Liver (tissue), 9 donors: ENCODE measurements around the gene TPSB2. TPM values are rescaled to one million over a fixed set of nuclear protein-coding genes. Genes with fewer than 3 reads are reported as not detected.

Experiments
- DNase-seq: peaks from one replicate; pipeline ENCODE4 v3.0.0-alpha.2; 2017; ENCODE audit warnings: low spot score
- H3K27ac ChIP-seq, 2 donors: one replicate each; pipeline ENCODE4 v1.7.0; 2013; ENCODE audit warnings: inconsistent platforms in 2 of 2, low read length in 2 of 2, control low read depth in 1 of 2, low read depth in 1 of 2, mild to moderate bottlenecking in 1 of 2
- H3K27me3 ChIP-seq, 4 donors: one replicate each; pipeline versions ENCODE4 v1.6.1 to v1.7.0; 2013; ENCODE audit warnings: low read length in 3 of 4, inconsistent platforms in 1 of 4, mild to moderate bottlenecking in 1 of 4, moderate library complexity in 1 of 4; ENCODE audit not compliant: control insufficient read depth in 4 of 4, insufficient read depth in 4 of 4
- H3K36me3 ChIP-seq, 4 donors: one replicate each; pipeline versions ENCODE4 v1.6.1 to v1.7.0; 2013; ENCODE audit warnings: low read length in 3 of 4, mild to moderate bottlenecking in 3 of 4, low read depth in 1 of 4, moderate library complexity in 1 of 4; ENCODE audit not compliant: control insufficient read depth in 4 of 4, insufficient read depth in 3 of 4
- H3K4me1 ChIP-seq, 4 donors: one replicate each; pipeline versions ENCODE4 v1.6.1 to v1.7.0; 2013; ENCODE audit warnings: low read length in 3 of 4, mild to moderate bottlenecking in 3 of 4, moderate library complexity in 1 of 4; ENCODE audit not compliant: control insufficient read depth in 4 of 4, insufficient read depth in 4 of 4
- H3K4me3 ChIP-seq, 3 donors: one replicate each; pipeline versions ENCODE4 v1.6.1 to v1.7.0; 2013; ENCODE audit warnings: low read length in 3 of 3, control low read depth in 1 of 3, low read depth in 1 of 3, mild to moderate bottlenecking in 1 of 3
- H3K9ac ChIP-seq, 2 donors: one replicate each; pipeline ENCODE4 v1.7.0; 2013; ENCODE audit warnings: low read length in 2 of 2, mild to moderate bottlenecking in 2 of 2, moderate library complexity in 2 of 2, control low read depth in 1 of 2, low read depth in 1 of 2
- H3K9me3 ChIP-seq, 4 donors: one replicate each; pipeline versions ENCODE4 v1.6.1 to v1.7.0; 2013; ENCODE audit warnings: low read length in 3 of 4; ENCODE audit not compliant: control insufficient read depth in 4 of 4
- FOXA2 ChIP-seq: IDR thresholded peaks from 2 replicates; pipeline ENCODE4 v1.6.1; 2016; ENCODE audit warnings: antibody characterized with exemption
- GABPA ChIP-seq, 2 donors: IDR thresholded peaks in 1 of 2; conservative IDR thresholded peaks in 1 of 2; 2 replicates each; pipeline ENCODE4 v1.6.1; 2016; ENCODE audit warnings: antibody characterized with exemption in 2 of 2, mild to moderate bottlenecking in 1 of 2, moderate library complexity in 1 of 2
- HNF4A ChIP-seq, 2 donors: conservative IDR thresholded peaks; 2 replicates each; pipeline ENCODE4 v1.6.1; 2016; ENCODE audit warnings: antibody characterized with exemption in 2 of 2, mild to moderate bottlenecking in 2 of 2
- HNF4G ChIP-seq: IDR thresholded peaks from 2 replicates; pipeline ENCODE4 v1.6.1; 2016; ENCODE audit warnings: antibody characterized with exemption
- JUND ChIP-seq, 2 donors: IDR thresholded peaks; 2 replicates each; pipeline ENCODE4 v1.6.1; 2016; ENCODE audit warnings: antibody characterized with exemption in 2 of 2
- NR2F2 ChIP-seq: IDR thresholded peaks from 2 replicates; pipeline ENCODE4 v1.6.1; 2016; ENCODE audit warnings: antibody characterized with exemption
- RAD21 ChIP-seq, 2 donors: IDR thresholded peaks; 2 replicates each; pipeline ENCODE4 v1.6.1; 2016; ENCODE audit warnings: antibody characterized with exemption in 2 of 2, mild to moderate bottlenecking in 2 of 2
- SP1 ChIP-seq: IDR thresholded peaks from 2 replicates; pipeline ENCODE4 v1.6.1; 2018; ENCODE audit warnings: antibody characterized with exemption, mild to moderate bottlenecking
- TAF1 ChIP-seq: conservative IDR thresholded peaks from 2 replicates; pipeline ENCODE4 v1.6.1; 2016; ENCODE audit warnings: antibody characterized with exemption, mild to moderate bottlenecking
- WGBS: extraction: QIAGEN DNeasy Blood & Tissue Kit; methylation state at CpG from one replicate; pipeline ENCODE4 v1.1.7; 2013; 5-methylcytosine and 5-hydroxymethylcytosine counted together
- polyA plus RNA-seq, 2 donors: library from polyadenylated mRNA; stranded (reverse) in 1 of 2; unstranded in 1 of 2; fragments of 200-250 nt in 1 of 2; fragments of >200 nt in 1 of 2; fragmentation: Nextera tagmentation in 1 of 2; extraction: Ambion mirVana in 1 of 2; gene quantifications; one replicate each; pipeline versions ENCODE4 v1.2.1 to v1.2.3, GENCODE V29; 2013 to 2015
- total RNA-seq, 2 donors: library from RNA; depleted of rRNA; stranded (reverse); fragments of >200 nt; gene quantifications; one replicate each; pipeline ENCODE4 v1.2.3, GENCODE V29; 2014
- TF ChIP-seq, protein P1 (sequence below): fragments of 150-350 bp; IDR thresholded peaks from 2 replicates; pipeline ENCODE4 v1.5.1; 2017; ENCODE audit warnings: improper control_type of control experiment, low read depth, low read length; ENCODE audit not compliant: missing input control
- TF ChIP-seq, protein P2 (sequence below): IDR thresholded peaks from 2 replicates; pipeline ENCODE4 v1.6.1; 2016; ENCODE audit warnings: antibody characterized with exemption
- TF ChIP-seq, protein P3 (sequence below): IDR thresholded peaks from 2 replicates; pipeline ENCODE4 v1.6.1; 2016; ENCODE audit warnings: antibody characterized with exemption
- TF ChIP-seq, protein P4 (sequence below): IDR thresholded peaks from 2 replicates; pipeline ENCODE4 v1.6.1; 2016; ENCODE audit warnings: antibody characterized with exemption, mild to moderate bottlenecking
- donor health status: healthy.
- donor health status: healthy.
- donor health status: healthy.
- donor health status: healthy.
- donor health status: healthy.

TPSB2 gene
- total and polyA plus RNA-seq, 4 donors = 0.09 to 12.7 (median 0.45) TPM

DNA sequence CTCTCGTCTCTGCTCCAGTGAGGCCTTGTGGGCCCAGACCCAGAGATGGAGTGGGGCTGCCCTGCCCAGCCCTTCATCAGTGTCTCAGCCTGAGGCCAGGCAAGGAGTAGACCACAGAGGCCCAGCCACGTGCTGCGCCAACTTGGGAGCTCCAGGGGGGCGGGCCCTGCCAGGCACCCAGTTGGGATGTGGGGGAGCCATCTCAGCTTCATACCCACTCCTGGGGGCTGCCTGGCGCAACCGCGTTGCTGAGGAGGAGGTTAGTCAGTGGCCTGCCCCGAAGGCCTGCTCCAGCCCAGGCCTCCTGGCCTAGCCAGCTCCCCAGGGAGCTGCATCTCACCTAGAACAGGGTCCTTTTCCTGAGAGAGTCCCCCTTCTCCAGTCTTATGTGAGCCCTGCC is 16.8 kb downstream of the TPSB2 start (continued):
- TF ChIP-seq, protein P1, sequence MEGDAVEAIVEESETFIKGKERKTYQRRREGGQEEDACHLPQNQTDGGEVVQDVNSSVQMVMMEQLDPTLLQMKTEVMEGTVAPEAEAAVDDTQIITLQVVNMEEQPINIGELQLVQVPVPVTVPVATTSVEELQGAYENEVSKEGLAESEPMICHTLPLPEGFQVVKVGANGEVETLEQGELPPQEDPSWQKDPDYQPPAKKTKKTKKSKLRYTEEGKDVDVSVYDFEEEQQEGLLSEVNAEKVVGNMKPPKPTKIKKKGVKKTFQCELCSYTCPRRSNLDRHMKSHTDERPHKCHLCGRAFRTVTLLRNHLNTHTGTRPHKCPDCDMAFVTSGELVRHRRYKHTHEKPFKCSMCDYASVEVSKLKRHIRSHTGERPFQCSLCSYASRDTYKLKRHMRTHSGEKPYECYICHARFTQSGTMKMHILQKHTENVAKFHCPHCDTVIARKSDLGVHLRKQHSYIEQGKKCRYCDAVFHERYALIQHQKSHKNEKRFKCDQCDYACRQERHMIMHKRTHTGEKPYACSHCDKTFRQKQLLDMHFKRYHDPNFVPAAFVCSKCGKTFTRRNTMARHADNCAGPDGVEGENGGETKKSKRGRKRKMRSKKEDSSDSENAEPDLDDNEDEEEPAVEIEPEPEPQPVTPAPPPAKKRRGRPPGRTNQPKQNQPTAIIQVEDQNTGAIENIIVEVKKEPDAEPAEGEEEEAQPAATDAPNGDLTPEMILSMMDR = no peak
- TF ChIP-seq, protein P2, sequence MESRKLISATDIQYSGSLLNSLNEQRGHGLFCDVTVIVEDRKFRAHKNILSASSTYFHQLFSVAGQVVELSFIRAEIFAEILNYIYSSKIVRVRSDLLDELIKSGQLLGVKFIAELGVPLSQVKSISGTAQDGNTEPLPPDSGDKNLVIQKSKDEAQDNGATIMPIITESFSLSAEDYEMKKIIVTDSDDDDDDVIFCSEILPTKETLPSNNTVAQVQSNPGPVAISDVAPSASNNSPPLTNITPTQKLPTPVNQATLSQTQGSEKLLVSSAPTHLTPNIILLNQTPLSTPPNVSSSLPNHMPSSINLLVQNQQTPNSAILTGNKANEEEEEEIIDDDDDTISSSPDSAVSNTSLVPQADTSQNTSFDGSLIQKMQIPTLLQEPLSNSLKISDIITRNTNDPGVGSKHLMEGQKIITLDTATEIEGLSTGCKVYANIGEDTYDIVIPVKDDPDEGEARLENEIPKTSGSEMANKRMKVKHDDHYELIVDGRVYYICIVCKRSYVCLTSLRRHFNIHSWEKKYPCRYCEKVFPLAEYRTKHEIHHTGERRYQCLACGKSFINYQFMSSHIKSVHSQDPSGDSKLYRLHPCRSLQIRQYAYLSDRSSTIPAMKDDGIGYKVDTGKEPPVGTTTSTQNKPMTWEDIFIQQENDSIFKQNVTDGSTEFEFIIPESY = no peak
- TF ChIP-seq JUND (IDR thresholded peaks at IDR 0.05) (no peak), RAD21 (IDR thresholded peaks at IDR 0.05) (no peak), HNF4G (no peak), NR2F2 (no peak), GABPA (IDR thresholded peaks at IDR 0.05 in 1 of 2, conservative IDR thresholded peaks at IDR 0.05 in 1 of 2) (no peak), TAF1 (no peak)

DNA sequence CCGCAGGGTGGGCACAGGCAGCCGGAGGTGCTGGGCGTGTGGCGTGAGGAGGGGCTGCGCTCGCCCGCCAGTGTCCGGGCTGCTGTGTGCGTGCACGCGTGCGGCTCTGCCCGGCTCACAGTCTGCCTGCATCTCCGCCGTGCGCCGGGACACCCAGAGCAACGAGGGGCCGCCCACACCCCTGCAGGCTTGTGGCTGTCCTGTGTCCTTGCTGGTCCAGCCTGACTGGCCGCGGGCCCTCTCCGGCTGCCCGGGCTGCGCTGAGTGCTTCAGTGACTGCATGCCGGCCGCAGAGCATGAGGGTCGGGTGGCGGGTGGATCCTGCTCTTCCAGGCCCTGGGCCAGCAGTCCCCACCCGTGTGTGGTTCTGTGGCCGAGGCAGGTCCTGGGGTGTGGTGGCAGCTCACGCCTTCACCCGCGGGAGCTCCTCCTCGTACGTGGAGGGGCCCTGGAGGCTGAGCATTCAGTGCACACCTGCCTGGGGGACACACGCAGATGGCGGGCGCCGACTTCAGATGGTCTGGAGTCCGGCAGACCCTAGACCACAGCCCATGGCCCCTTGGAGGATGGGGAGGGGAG is 17.3 kb downstream of the TPSB2 start:
- Histone ChIP-seq H3K27ac (no peak overlapping the region), H3K4me3 (no peak overlapping the region), H3K4me1 (no peaks in the 10 kb centered on the region), H3K9ac (no peak overlapping the region), H3K27me3 (no peaks in the 10 kb centered on the region), H3K9me3 (no peaks in the 10 kb centered on the region), H3K36me3 (peaks cover 0 to 67% (median 22%) of the 10 kb centered on the region in 4 donors)
- whole genome bisulfite sequencing = 94% methylated on average over 40 of the region's 40 CpGs
- no peak for DNase-seq
- TF ChIP-seq, protein P1 = no peak
- TF ChIP-seq RAD21 (IDR thresholded peaks at IDR 0.05) = no peak
- TF ChIP-seq HNF4A (conservative IDR thresholded peaks at IDR 0.05) = no peak
- no peak for TF ChIP-seq FOXA2
- TF ChIP-seq, protein P3, sequence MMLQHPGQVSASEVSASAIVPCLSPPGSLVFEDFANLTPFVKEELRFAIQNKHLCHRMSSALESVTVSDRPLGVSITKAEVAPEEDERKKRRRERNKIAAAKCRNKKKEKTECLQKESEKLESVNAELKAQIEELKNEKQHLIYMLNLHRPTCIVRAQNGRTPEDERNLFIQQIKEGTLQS = no peak
- TF ChIP-seq GABPA (IDR thresholded peaks at IDR 0.05 in 1 of 2, conservative IDR thresholded peaks at IDR 0.05 in 1 of 2) = no peak
- TF ChIP-seq, protein P4, sequence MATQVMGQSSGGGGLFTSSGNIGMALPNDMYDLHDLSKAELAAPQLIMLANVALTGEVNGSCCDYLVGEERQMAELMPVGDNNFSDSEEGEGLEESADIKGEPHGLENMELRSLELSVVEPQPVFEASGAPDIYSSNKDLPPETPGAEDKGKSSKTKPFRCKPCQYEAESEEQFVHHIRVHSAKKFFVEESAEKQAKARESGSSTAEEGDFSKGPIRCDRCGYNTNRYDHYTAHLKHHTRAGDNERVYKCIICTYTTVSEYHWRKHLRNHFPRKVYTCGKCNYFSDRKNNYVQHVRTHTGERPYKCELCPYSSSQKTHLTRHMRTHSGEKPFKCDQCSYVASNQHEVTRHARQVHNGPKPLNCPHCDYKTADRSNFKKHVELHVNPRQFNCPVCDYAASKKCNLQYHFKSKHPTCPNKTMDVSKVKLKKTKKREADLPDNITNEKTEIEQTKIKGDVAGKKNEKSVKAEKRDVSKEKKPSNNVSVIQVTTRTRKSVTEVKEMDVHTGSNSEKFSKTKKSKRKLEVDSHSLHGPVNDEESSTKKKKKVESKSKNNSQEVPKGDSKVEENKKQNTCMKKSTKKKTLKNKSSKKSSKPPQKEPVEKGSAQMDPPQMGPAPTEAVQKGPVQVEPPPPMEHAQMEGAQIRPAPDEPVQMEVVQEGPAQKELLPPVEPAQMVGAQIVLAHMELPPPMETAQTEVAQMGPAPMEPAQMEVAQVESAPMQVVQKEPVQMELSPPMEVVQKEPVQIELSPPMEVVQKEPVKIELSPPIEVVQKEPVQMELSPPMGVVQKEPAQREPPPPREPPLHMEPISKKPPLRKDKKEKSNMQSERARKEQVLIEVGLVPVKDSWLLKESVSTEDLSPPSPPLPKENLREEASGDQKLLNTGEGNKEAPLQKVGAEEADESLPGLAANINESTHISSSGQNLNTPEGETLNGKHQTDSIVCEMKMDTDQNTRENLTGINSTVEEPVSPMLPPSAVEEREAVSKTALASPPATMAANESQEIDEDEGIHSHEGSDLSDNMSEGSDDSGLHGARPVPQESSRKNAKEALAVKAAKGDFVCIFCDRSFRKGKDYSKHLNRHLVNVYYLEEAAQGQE = no peak
- TF ChIP-seq SP1 = no peak
- TF ChIP-seq TAF1 = no peak
